Omental fat pad (tissue), 4 donors: ENCODE data around the gene MARCO. TPM values are rescaled to one million over a fixed set of nuclear protein-coding genes. Genes with fewer than 3 reads are reported as not detected.

ENCODE experiments used
- ATAC-seq: fragments of 150-250 bp; one replicate; pipeline ENCODE4 v1.9.1; 2016; ENCODE audit warnings: mild to moderate bottlenecking, moderate library complexity; ENCODE audit not compliant: low FRiP score
- DNase-seq: peaks from one replicate; pipeline ENCODE4 v3.0.0-alpha.2; 2019; ENCODE audit warnings: low spot score
- total RNA-seq, 4 donors: library from RNA; depleted of rRNA; stranded (reverse); fragments of >200 nt; gene quantifications; one replicate each; pipeline ENCODE4 v1.1.0, GENCODE V29; 2016
- TF ChIP-seq, protein P1 (sequence below), 3 donors: fragments of 450-650 bp; IDR thresholded peaks; one replicate each; pipeline ENCODE4 v1.5.1; 2016 to 2017; ENCODE audit warnings: antibody characterized with exemption in 3 of 3, mild to moderate bottlenecking in 3 of 3, moderate library complexity in 2 of 3

Gene MARCO
- total RNA-seq, 4 donors from 2014 or later, result 20.3 to 70.6 (median 27.7) TPM

DNA sequence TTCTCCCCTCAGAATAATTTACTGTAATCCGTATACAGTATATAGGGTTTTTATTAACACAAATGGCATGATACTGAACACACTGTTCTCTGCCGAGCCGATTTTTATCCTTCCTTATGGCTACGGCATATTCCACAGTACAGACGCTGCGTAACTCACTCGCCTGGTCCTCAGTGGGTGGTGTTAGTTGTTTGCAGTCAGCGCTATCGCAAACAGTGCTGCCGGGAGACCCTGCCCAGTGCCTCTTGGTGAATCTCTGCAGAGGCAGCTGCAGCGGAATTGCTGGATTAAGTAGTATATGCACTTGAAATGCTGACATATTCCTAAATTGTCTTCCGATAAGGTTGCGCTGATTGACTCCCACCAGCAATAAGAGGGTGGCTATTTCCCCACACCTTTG, 73.9 kb downstream of the MARCO start:
- DNase-seq (no peak), ATAC-seq (no peak)
- TF ChIP-seq, protein P1, sequence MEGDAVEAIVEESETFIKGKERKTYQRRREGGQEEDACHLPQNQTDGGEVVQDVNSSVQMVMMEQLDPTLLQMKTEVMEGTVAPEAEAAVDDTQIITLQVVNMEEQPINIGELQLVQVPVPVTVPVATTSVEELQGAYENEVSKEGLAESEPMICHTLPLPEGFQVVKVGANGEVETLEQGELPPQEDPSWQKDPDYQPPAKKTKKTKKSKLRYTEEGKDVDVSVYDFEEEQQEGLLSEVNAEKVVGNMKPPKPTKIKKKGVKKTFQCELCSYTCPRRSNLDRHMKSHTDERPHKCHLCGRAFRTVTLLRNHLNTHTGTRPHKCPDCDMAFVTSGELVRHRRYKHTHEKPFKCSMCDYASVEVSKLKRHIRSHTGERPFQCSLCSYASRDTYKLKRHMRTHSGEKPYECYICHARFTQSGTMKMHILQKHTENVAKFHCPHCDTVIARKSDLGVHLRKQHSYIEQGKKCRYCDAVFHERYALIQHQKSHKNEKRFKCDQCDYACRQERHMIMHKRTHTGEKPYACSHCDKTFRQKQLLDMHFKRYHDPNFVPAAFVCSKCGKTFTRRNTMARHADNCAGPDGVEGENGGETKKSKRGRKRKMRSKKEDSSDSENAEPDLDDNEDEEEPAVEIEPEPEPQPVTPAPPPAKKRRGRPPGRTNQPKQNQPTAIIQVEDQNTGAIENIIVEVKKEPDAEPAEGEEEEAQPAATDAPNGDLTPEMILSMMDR (IDR thresholded peaks at IDR 0.05), result no peak

DNA sequence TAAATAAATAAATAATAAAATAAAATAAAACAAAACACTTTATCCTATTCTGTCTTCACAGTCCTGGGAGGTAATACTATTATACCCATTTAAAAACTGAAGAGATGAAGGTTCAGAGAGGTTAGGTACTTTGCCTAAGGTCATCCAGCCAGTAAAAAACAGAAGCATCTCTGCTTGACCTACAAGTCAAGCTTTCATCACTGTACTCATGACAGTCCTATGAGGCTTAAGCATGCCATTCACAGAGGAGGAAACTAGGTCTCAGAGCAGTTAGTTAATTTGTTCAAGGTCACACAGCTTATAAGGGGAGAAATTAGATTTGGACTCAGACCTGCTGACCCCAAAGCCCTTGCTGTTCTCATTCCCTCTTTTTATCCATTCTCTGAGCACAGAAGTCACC, 77.5 kb downstream of the MARCO start:
- DNase-seq, result no peak
- TF ChIP-seq, protein P1 (IDR thresholded peaks at IDR 0.05), result no peak
- ATAC-seq, result no peak

DNA sequence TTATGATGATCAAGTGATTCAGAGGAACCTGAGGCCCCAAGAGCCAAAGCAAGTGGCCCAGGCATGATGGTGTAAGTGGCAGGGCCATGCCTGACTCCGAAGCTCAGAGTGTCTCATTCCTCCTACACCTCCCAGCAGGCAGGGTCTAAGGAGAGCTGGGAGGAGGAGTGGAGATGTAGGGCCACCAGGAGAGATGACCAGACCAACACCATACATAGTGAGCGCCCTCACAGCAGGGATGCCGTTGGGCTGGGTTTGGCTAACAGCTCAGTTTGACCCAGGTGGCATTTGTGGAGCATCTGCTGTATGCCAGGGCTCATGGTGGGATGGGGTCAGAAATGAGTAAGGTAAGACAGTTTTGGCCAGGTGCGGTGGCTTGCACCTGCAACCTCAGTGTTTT, 80.7 kb downstream of the MARCO start:
- no peak for ATAC-seq
- TF ChIP-seq, protein P1 (IDR thresholded peaks at IDR 0.05), result no peak
- no peak for DNase-seq

DNA sequence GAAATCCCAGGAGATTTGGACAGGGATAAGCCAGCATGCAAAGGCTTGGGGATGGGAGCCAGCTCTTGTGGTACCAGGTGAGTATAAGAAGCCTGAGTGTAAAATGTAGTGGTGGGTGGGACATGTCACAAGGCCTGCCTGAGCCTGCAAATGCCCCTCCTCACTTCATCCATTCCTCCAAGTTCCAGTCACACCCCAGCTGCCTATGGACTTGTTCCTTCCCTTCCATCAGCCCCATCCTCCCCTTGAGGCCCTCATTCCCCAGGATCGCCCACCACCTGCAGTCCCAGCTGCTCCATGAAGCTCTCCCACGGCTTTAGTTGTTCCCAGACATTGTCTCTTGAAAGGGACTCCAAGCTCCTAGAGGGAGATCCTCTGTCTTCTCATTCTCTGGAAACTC, 81.5 kb downstream of the MARCO start:
- TF ChIP-seq, protein P1 (IDR thresholded peaks at IDR 0.05), result no peak
- no peak for ATAC-seq
- DNase-seq, result no peak

DNA sequence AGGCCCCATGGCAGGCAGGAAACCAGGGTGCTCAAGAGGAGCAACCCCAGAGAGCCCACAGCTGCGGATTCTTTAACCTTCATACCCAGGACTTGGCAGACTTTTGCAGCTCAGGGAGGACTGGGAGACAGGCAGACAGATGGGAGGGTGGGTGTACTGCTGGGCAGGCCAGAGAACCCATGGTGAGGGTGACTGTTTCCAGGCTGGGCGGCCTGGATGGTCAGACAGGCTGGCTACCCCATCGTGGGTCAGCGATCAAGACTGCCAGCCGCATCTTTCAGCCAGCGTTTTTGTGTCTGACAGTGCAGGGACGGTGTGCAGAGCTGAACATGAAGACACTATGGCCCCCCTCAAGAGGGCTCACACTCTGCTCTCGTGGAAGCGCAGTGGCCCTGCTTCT, 82.2 kb downstream of the MARCO start:
- TF ChIP-seq, protein P1 (IDR thresholded peaks at IDR 0.05), result no peak
- DNase-seq (no peak), ATAC-seq (no peak)

DNA sequence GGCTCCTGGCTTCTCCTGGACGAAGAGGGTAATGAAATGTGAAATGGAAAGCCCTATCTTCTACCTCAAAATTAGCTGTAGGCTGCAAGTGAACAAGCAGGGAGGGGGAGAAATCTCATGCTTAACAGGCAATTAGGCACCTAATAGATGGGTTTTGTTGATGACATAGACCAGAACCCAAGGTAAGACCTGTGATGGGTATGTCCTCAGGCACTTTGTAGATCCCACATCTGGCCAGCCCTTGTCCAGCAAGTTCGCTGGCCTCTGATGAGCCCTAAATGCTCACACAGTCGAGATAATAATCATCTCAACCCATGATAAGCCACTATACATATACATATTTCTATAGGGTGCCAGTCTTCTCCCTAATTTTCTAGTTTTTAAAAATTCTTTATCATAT, 82.6 kb downstream of the MARCO start:
- TF ChIP-seq, protein P1 (IDR thresholded peaks at IDR 0.05), result no peak
- DNase-seq (no peak), ATAC-seq (no peak)

DNA sequence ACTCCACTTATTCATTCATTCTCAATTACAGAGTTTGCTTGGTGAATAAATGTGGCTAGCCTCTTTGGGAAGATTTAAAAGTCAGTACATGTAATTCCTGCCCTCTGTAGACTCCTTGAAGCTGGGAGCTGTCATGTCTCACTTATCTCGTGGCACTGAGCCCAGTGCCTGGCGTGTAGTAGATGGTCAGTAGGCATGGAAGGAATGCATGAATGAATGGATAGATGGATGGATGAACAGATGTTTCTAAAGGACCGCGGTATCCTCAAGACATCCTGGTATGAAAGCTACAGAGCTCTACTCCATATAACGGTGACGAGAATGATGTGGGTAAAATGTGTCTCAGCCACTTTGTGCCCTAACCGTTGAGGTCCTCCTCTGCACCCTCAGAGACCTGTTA, 83.0 kb downstream of the MARCO start:
- DNase-seq, result no peak
- ATAC-seq, result no peak
- TF ChIP-seq, protein P1 (IDR thresholded peaks at IDR 0.05), result no peak
